GM23248 (cell line): ENCODE measurements around the gene CDC42.

Source experiments
- EZH2 ChIP-seq: fragments of 200-600 bp; sonication (generic); IDR thresholded peaks from 2 replicates; pipeline ENCODE4 v1.6.1; 2018; ENCODE audit warnings: antibody characterized with exemption, mild to moderate bottlenecking; ENCODE audit not compliant: insufficient read depth, poor library complexity, severe bottlenecking
- EZH2phosphoT487 ChIP-seq: fragments of 200-600 bp; sonication (generic); IDR thresholded peaks from 2 replicates; pipeline ENCODE4 v1.6.1; 2018; ENCODE audit warnings: antibody characterized with exemption, moderate library complexity, mild to moderate bottlenecking, low read depth; ENCODE audit not compliant: insufficient read depth

- TF ChIP-seq EZH2 (no peak), EZH2phosphoT487 (no peak)
Observed at GRCh38 chr1:22112554-22112953, 60.0 kb downstream of the CDC42 start.
